Left lung (tissue), 14 donors: ENCODE measurements around the gene EGLN2. TPM values are rescaled to one million over a fixed set of nuclear protein-coding genes. Genes with fewer than 3 reads are reported as not detected.

Source experiments
- ATAC-seq: fragments of 200-7000 bp; cut with Tn5 transposase; one replicate; pipeline ENCODE4 v1.9.1; 2020; ENCODE audit warnings: moderate library complexity
- DNase-seq, 4 donors: peaks; one replicate each; pipeline ENCODE4 v3.0.0-alpha.2; 2013 to 2020
- H3K27ac ChIP-seq, 2 donors: fragments of 200-600 bp; sonication (generic) in 1 of 2; one replicate each; pipeline versions ENCODE4 v1.5.0 to v1.8.0; 2020 to 2021
- H3K27me3 ChIP-seq, 2 donors: fragments of 200-600 bp; sonication (generic) in 1 of 2; one replicate each; pipeline versions ENCODE4 v1.5.0 to v1.8.0; 2020 to 2021
- H3K36me3 ChIP-seq, 2 donors: fragments of 200-600 bp; sonication (generic) in 1 of 2; one replicate each; pipeline versions ENCODE4 v1.5.0 to v1.8.0; 2020 to 2021
- H3K4me1 ChIP-seq, 2 donors: fragments of 200-600 bp; one replicate each; pipeline ENCODE4 v1.8.0; 2021
- H3K4me3 ChIP-seq, 2 donors: fragments of 200-600 bp; sonication (generic) in 1 of 2; one replicate each; pipeline versions ENCODE4 v1.5.0 to v1.8.0; 2020 to 2021; ENCODE audit warnings: mild to moderate bottlenecking in 1 of 2
- H3K9me3 ChIP-seq, 2 donors: fragments of 200-600 bp; sonication (generic) in 1 of 2; one replicate each; pipeline versions ENCODE4 v1.5.0 to v1.8.0; 2020 to 2021
- intact Hi-C, 2 donors: fragments of 100-400 bp; cut with DNase I; formaldehyde crosslinking; loops; one replicate each; pipeline versions ENCODE4 v1.11.2 to v1.14.2; 2022
- long read RNA-seq, 12 donors: library from polyadenylated mRNA in 2 of 12; unstranded in 2 of 12; transcript quantifications; one replicate each; pipeline ENCODE4 v2.0.0 and lab custom pipeline, GENCODE V29; 2019 to 2026
- polyA plus RNA-seq, 6 donors: library from polyadenylated mRNA; unstranded; fragments of 120-200 nt; gene quantifications; one replicate each; pipeline ENCODE4 v1.2.1, GENCODE V29; 2013; ENCODE audit not compliant: insufficient read length in 6 of 6
- total RNA-seq, 2 donors: library from RNA; stranded (reverse); fragmentation: NEBNext Ultra II Directional; extraction: Animal tissue kit (Norgen Biotek cat#: 25700); gene quantifications; one replicate each; pipeline ENCODE4 v1.2.1, GENCODE V29; 2021
- TF ChIP-seq, protein P1 (sequence below), 2 donors: fragments of 200-600 bp; sonication (generic) in 1 of 2; IDR thresholded peaks; one replicate each; pipeline versions ENCODE4 v1.5.0 to v1.8.0; 2021; ENCODE audit warnings: antibody characterized with exemption in 2 of 2
- donor health status: DM: no; HTN: yes; CAD: no.
- donor health status: DM: no; HTN: no; CAD: no.

The EGLN2 gene
- 100 to 1,000 TPM; 139 to 150 TPM for total RNA-seq
- 10 to 100 TPM; 57.0 to 81.1 (median 74.1) TPM for polyA plus RNA-seq
- long read RNA-seq, donor 1, transcript EGLN2-201 (6 exons, 2,102 nt), result major isoform, 21 of 52 reads
- long read RNA-seq, donor 1, transcript EGLN2-207 (5 exons, 2,821 nt), result minor isoform, 8 of 52 reads
- long read RNA-seq, donor 1, partial matches to known transcripts, result 16 of 52 reads
- long read RNA-seq, donor 1, other reads (novel, unspliced or antisense), result 0 of 52 reads
- long read RNA-seq, donor 2, transcript EGLN2-201 (6 exons, 2,102 nt), result major isoform, 14 of 48 reads
- long read RNA-seq, donor 2, transcript EGLN2-207 (5 exons, 2,821 nt), result minor isoform, 11 of 48 reads
- long read RNA-seq, donor 2, partial matches to known transcripts, result 19 of 48 reads
- long read RNA-seq, donor 2, other reads (novel, unspliced or antisense), result 0 of 48 reads
- long read RNA-seq, donor 3, transcript EGLN2-201 (6 exons, 2,102 nt), result major isoform, 29 of 40 reads
- long read RNA-seq, donor 3, transcript EGLN2-207 (5 exons, 2,821 nt), result minor isoform, 5 of 40 reads
- long read RNA-seq, donor 3, partial matches to known transcripts, result 5 of 40 reads
- long read RNA-seq, donor 3, other reads (novel, unspliced or antisense), result 0 of 40 reads
- long read RNA-seq, donor 4, transcript EGLN2-207 (5 exons, 2,821 nt), result minor isoform, 13 of 121 reads
- long read RNA-seq, donor 4, transcript EGLN2-201 (6 exons, 2,102 nt), result major isoform, 102 of 121 reads
- long read RNA-seq, donor 4, partial matches to known transcripts, result 0 of 121 reads
- long read RNA-seq, donor 4, other reads (novel, unspliced or antisense), result 4 of 121 reads
- long read RNA-seq, donor 5, transcript EGLN2-207 (5 exons, 2,821 nt), result minor isoform, 12 of 50 reads
- long read RNA-seq, donor 5, transcript EGLN2-201 (6 exons, 2,102 nt), result major isoform, 18 of 50 reads
- long read RNA-seq, donor 5, partial matches to known transcripts, result 17 of 50 reads
- long read RNA-seq, donor 5, other reads (novel, unspliced or antisense), result 0 of 50 reads
- long read RNA-seq, donor 6, transcript EGLN2-201 (6 exons, 2,102 nt), result major isoform, 17 of 38 reads
- long read RNA-seq, donor 6, transcript EGLN2-207 (5 exons, 2,821 nt), result minor isoform, 11 of 38 reads
- long read RNA-seq, donor 6, partial matches to known transcripts, result 8 of 38 reads
- long read RNA-seq, donor 6, other reads (novel, unspliced or antisense), result 0 of 38 reads
- long read RNA-seq, donor 7, transcript EGLN2-201 (6 exons, 2,102 nt), result major isoform, 16 of 18 reads
- long read RNA-seq, donor 7, partial matches to known transcripts, result 0 of 18 reads
- long read RNA-seq, donor 7, other reads (novel, unspliced or antisense), result 0 of 18 reads
- long read RNA-seq, donor 8, transcript EGLN2-207 (5 exons, 2,821 nt), result minor isoform, 7 of 40 reads
- long read RNA-seq, donor 8, transcript EGLN2-201 (6 exons, 2,102 nt), result major isoform, 20 of 40 reads
- long read RNA-seq, donor 8, partial matches to known transcripts, result 7 of 40 reads
- long read RNA-seq, donor 8, other reads (novel, unspliced or antisense), result 0 of 40 reads
- long read RNA-seq, donor 9, result 0 reads
- long read RNA-seq, donor 10, transcript EGLN2-207 (5 exons, 2,821 nt), result minor isoform, 7 of 140 reads
- long read RNA-seq, donor 10, transcript EGLN2-201 (6 exons, 2,102 nt), result major isoform, 121 of 140 reads
- long read RNA-seq, donor 10, partial matches to known transcripts, result 6 of 140 reads
- long read RNA-seq, donor 10, other reads (novel, unspliced or antisense), result 4 of 140 reads
- long read RNA-seq, donor 11, result 0 reads
- long read RNA-seq, donor 12, transcript EGLN2-201 (6 exons, 2,102 nt), result major isoform, 21 of 39 reads
- long read RNA-seq, donor 12, transcript EGLN2-207 (5 exons, 2,821 nt), result minor isoform, 8 of 39 reads
- long read RNA-seq, donor 12, partial matches to known transcripts, result 5 of 39 reads
- long read RNA-seq, donor 12, other reads (novel, unspliced or antisense), result 0 of 39 reads

GRCh38 chr19:40798683-40799557, at the start of gene EGLN2:
Gene EGLN2, plus strand, starts transcription at chr19:40799191. Its CDS starts 1,382 bp downstream, at chr19:40800573.
- Histone ChIP-seq H3K27me3 (no peaks in the 10 kb centered on the region), H3K4me1 (peaks cover 36 to 50% of the 10 kb centered on the region in 2 donors), H3K9me3 (no peaks in the 10 kb centered on the region), H3K27ac (peak within 1 kb of the TSS; percentile 91 to 93), H3K4me3 (peak within 1 kb of the TSS; percentile 58 to 96), H3K36me3 (peaks cover 0 to 36% of the 10 kb centered on the region in 2 donors)
- intact Hi-C loops, result no loop called here
- peak; percentile 83 for ATAC-seq
- TF ChIP-seq, protein P1, sequence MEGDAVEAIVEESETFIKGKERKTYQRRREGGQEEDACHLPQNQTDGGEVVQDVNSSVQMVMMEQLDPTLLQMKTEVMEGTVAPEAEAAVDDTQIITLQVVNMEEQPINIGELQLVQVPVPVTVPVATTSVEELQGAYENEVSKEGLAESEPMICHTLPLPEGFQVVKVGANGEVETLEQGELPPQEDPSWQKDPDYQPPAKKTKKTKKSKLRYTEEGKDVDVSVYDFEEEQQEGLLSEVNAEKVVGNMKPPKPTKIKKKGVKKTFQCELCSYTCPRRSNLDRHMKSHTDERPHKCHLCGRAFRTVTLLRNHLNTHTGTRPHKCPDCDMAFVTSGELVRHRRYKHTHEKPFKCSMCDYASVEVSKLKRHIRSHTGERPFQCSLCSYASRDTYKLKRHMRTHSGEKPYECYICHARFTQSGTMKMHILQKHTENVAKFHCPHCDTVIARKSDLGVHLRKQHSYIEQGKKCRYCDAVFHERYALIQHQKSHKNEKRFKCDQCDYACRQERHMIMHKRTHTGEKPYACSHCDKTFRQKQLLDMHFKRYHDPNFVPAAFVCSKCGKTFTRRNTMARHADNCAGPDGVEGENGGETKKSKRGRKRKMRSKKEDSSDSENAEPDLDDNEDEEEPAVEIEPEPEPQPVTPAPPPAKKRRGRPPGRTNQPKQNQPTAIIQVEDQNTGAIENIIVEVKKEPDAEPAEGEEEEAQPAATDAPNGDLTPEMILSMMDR (IDR thresholded peaks at IDR 0.05), result peak in 1 of 2 donors; percentile 4
- peak; percentile 99 to 100 (median 100) for DNase-seq

GRCh38 chr19:40750058-40750873, 48.7 kb upstream of the EGLN2 start, which contains the start of gene ACTMAP:
Gene ACTMAP, minus strand, starts transcription at chr19:40750477. Its CDS starts 674 bp downstream, at chr19:40749803.
- Histone ChIP-seq H3K4me1 (peaks cover 32 to 67% of the 10 kb centered on the region in 2 donors), H3K36me3 (peaks cover 0 to 2% of the 10 kb centered on the region in 2 donors), H3K27me3 (no peaks in the 10 kb centered on the region), H3K9me3 (no peaks in the 10 kb centered on the region), H3K4me3 (peak within 1 kb of the TSS; percentile 58 to 62), H3K27ac (peak within 1 kb of the TSS; percentile 91 to 94)
- TF ChIP-seq, protein P1 (IDR thresholded peaks at IDR 0.05), result no peak
- intact Hi-C loops, result no loop called here
- DNase-seq (peak; percentile 96 to 100 (median 100)), ATAC-seq (peak; percentile 92)

DNA sequence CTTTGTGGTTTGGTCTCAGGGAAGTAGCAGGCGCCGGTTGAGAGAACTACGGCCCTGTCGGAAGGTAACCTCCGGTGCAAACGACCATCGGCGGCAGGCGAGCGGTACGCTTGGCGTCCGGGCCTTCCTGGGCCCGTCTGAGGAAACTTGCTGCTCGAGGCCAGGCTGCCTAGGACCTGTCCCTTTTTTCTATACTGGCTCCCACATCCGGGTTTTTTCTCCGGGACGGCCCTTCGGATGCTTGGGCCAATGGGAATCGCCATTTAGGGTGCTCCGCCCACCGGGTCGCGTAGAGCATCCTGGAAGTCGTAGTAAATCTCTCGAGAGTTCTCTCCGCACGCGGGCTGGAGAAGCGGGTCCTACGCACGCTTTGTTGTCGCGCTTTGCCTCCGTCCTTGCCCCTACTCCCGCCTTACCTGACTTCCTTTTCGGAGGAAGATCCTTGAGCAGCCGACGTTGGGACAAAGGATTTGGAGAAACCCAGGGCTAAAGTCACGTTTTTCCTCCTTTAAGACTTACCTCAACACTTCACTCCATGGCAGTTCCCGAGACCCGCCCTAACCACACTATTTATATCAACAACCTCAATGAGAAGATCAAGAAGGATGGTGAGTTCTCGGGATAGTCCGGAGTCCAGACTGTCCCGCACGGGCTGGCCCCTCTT, 48.0 kb upstream of the EGLN2 start, which contains the start of gene SNRPA:
Gene SNRPA (plus strand): TSS at position 330 of the 664 bp plus-strand sequence. CDS start 206 bp downstream, at position 536.
- Histone ChIP-seq H3K27ac (peak within 1 kb of the TSS; percentile 91 to 94), H3K27me3 (no peaks in the 10 kb centered on the region), H3K9me3 (no peaks in the 10 kb centered on the region), H3K36me3 (peaks cover 0 to 9% of the 10 kb centered on the region in 2 donors), H3K4me3 (peak within 1 kb of the TSS; percentile 58 to 62), H3K4me1 (peaks cover 36 to 70% of the 10 kb centered on the region in 2 donors)
- ATAC-seq (peak; percentile 86), DNase-seq (peak; percentile 94 to 100 (median 98))
- TF ChIP-seq, protein P1 (IDR thresholded peaks at IDR 0.05), result no peak
- intact Hi-C loops, result no loop called here
